HepG2 (cell line): Measurements from ENCODE around the gene SLCO2B1. TPM values are rescaled to one million over a fixed set of nuclear protein-coding genes. Genes with fewer than 3 reads are reported as not detected.
A peak's percentile ranks its signal among the peaks of the same experiment; 100 is the strongest.

Source experiments
- ATAC-seq: fragments of 200-7000 bp; cut with Tn5 transposase; 3 replicates; pipeline ENCODE4 v1.9.1; 2020; ENCODE audit warnings: mild to moderate bottlenecking, moderate library complexity
- BruUV-seq: library from RNA; stranded (reverse); fragments of 400-500 nt; replicated peaks from 2 replicates; lab custom pipeline; 2021; lab: Mats Ljungman, UMichigan
- CTCF ChIA-PET: fragments of 300-600 bp; formaldehyde crosslinking; extraction: SDS; loops from one replicate; lab custom pipeline; 2021; ENCODE audit warnings: low total read pairs, inconsistent platforms, low intra/inter-chr PET ratio; lab: Yijun Ruan, JAX
- POLR2A ChIA-PET: fragments of 350-600 bp; sonication (Branson Sonifier 250); formaldehyde crosslinking; loops from one replicate; lab custom pipeline; 2020; ENCODE audit warnings: antibody characterized with exemption, inconsistent platforms; lab: Yijun Ruan, JAX
- DNase-seq: peaks from one replicate; pipeline ENCODE4 v3.0.0-alpha.2; 2015; ENCODE audit warnings: low spot score
- FAIRE-seq: peaks from 3 replicates; lab custom pipeline; 2011; peaks lifted over from hg19 to GRCh38; lab: Jason Lieb, UNC
- H2AFZ ChIP-seq: one replicate; pipeline ENCODE4 v1.6.1; 2011; ENCODE audit warnings: low read length, inconsistent platforms
- H3K27ac ChIP-seq: fragments of 300-600 bp; 3 replicates; pipeline ENCODE4 v1.8.0; 2011; ENCODE audit warnings: mixed run types, mild to moderate bottlenecking, mixed read lengths, low read length, inconsistent platforms; ENCODE audit not compliant: insufficient read depth; ENCODE audit errors: extremely low read length
- H3K27me3 ChIP-seq, 2 experiments: fragments of 200-600 bp in 1 of 2; 2 replicates in 1 of 2; 3 replicates in 1 of 2; pipeline versions ENCODE4 v1.6.0 to v1.8.0; 2011; ENCODE audit warnings: low read length in 2 of 2, mild to moderate bottlenecking in 2 of 2, moderate library complexity in 2 of 2, inconsistent platforms in 1 of 2; ENCODE audit not compliant: insufficient read depth in 2 of 2, control insufficient read depth in 1 of 2
- H3K36me3 ChIP-seq, 2 experiments: fragments of 200-600 bp in 1 of 2; replicated peaks in 1 of 2; 2 replicates in 1 of 2; 3 replicates in 1 of 2; pipeline versions ENCODE4 v1.5.1 to v1.8.0; 2011; ENCODE audit warnings: low read length in 2 of 2, inconsistent platforms in 1 of 2; ENCODE audit not compliant: insufficient read depth in 2 of 2, control insufficient read depth in 1 of 2
- H3K4me1 ChIP-seq: 2 replicates; pipeline ENCODE4 v1.5.1; 2012; ENCODE audit warnings: low read length, inconsistent platforms; ENCODE audit not compliant: insufficient read depth
- H3K4me2 ChIP-seq: 2 replicates; pipeline ENCODE4 v1.6.0; 2011; ENCODE audit warnings: low read depth, low read length, inconsistent platforms
- H3K4me3 ChIP-seq, 3 experiments: fragments of 200-600 bp in 1 of 3; sonication (generic), shearing (Covaris generic) in 1 of 3; replicated peaks in 1 of 3; 2 replicates each; pipeline ENCODE4 v1.5.1; 2011 to 2016; ENCODE audit warnings: low read length in 3 of 3, inconsistent platforms in 2 of 3, low read depth in 2 of 3, mild to moderate bottlenecking in 2 of 3, control low read depth in 1 of 3, mixed read lengths in 1 of 3; ENCODE audit not compliant: insufficient read depth in 1 of 3
- H3K79me2 ChIP-seq: one replicate; pipeline ENCODE4 v1.6.1; 2011; ENCODE audit warnings: low read length, inconsistent platforms; ENCODE audit not compliant: insufficient read depth
- H3K9ac ChIP-seq: 2 replicates; pipeline ENCODE4 v1.6.0; 2011; ENCODE audit warnings: mild to moderate bottlenecking, low read depth, low read length, inconsistent platforms; ENCODE audit not compliant: insufficient read depth
- H3K9me3 ChIP-seq: 2 replicates; pipeline ENCODE4 v1.5.1; 2012; ENCODE audit warnings: mild to moderate bottlenecking, low read length
- H4K20me1 ChIP-seq: 2 replicates; pipeline ENCODE4 v1.6.0; 2011; ENCODE audit warnings: inconsistent platforms, mild to moderate bottlenecking, low read length, moderate library complexity; ENCODE audit not compliant: insufficient read depth
- BCL6 ChIP-seq: IDR thresholded peaks from 2 replicates; pipeline ENCODE4 v1.6.1; 2016; ENCODE audit warnings: missing genetic modification reagents, missing compliant biosample characterization
- DNMT3B ChIP-seq: conservative IDR thresholded peaks from 2 replicates; pipeline ENCODE4 v1.6.1; 2016; ENCODE audit warnings: missing biosample characterization, control low read depth
- EP300 ChIP-seq, 3 experiments: sonication (generic) in 1 of 3; formaldehyde crosslinking in 1 of 3; IDR thresholded peaks; 2 replicates each; pipeline versions ENCODE4 v1.5.1 to v1.6.1; 2011 to 2020; ENCODE audit warnings: low read depth in 2 of 3, low read length in 2 of 3, borderline replicate concordance in 1 of 3, improper control_type of control experiment in 1 of 3, mild to moderate bottlenecking in 1 of 3, missing genetic modification reagents in 1 of 3, moderate library complexity in 1 of 3
- MAFG ChIP-seq: sonication (generic); formaldehyde crosslinking; IDR thresholded peaks from 2 replicates; pipeline ENCODE4 v1.5.1; 2020; ENCODE audit warnings: mild to moderate bottlenecking, missing genetic modification reagents
- MYC ChIP-seq: sonication (generic); formaldehyde crosslinking; IDR thresholded peaks from 2 replicates; pipeline ENCODE4 v1.9.0; 2021; ENCODE audit warnings: missing genetic modification reagents, borderline replicate concordance
- RORA ChIP-seq: sonication (generic); formaldehyde crosslinking; IDR thresholded peaks from 2 replicates; pipeline ENCODE4 v1.5.0; 2020; ENCODE audit warnings: mild to moderate bottlenecking, missing genetic modification reagents, moderate library complexity
- SIN3B ChIP-seq: fragments of 150-350 bp; IDR thresholded peaks from 2 replicates; pipeline ENCODE4 v1.6.1; 2014; ENCODE audit warnings: low read length
- ZNF577 ChIP-seq: sonication (generic); formaldehyde crosslinking; IDR thresholded peaks from 2 replicates; pipeline ENCODE4 v1.4.0; 2020; ENCODE audit warnings: mild to moderate bottlenecking, low read depth, missing genetic modification reagents, borderline replicate concordance
- ZNF614 ChIP-seq: IDR thresholded peaks from 2 replicates; pipeline ENCODE4 v1.6.1; 2018; ENCODE audit warnings: missing biosample characterization, missing genetic modification reagents, inconsistent platforms, borderline replicate concordance
- ZNF770 ChIP-seq: sonication (generic); formaldehyde crosslinking; IDR thresholded peaks from 2 replicates; pipeline ENCODE4 v1.5.0; 2020; ENCODE audit warnings: mild to moderate bottlenecking, missing genetic modification reagents
- ZNF800 ChIP-seq: sonication (generic); formaldehyde crosslinking; IDR thresholded peaks from 2 replicates; pipeline ENCODE4 v1.4.0; 2020; ENCODE audit warnings: missing genetic modification reagents
- WGBS: methylation state at CpG from one replicate; pipeline ENCODE4 v1.1.6; 2017; ENCODE audit warnings: low lambda C conversion rate; 5-methylcytosine and 5-hydroxymethylcytosine counted together
- in situ Hi-C: cut with HindIII; loops from 2 replicates; pipeline ENCODE4 v1.10.0; 2017; ENCODE audit warnings: low pct_unique_long_range_greater_than_20kb; ENCODE audit not compliant: extremely low pct_ligation_motif_present
- intact Hi-C: fragments of 100-400 bp; cut with micrococcal nuclease; formaldehyde crosslinking; loops from one replicate; pipeline ENCODE4 v1.10.0; 2022; ENCODE audit not compliant: unreplicated experiment
- polyA plus RNA-seq, 8 experiments: library from polyadenylated mRNA; depleted of rRNA in 3 of 8; stranded (reverse) in 7 of 8; unstranded in 1 of 8; fragments of >200 nt; fragmentation: Illumina TruSeq in 4 of 8; extraction: Trizol in 4 of 8; gene quantifications; 2 replicates each; pipeline versions ENCODE4 v1.2.1 to v1.2.3, GENCODE V29; 2011 to 2016; ENCODE audit warnings: low read depth in 4 of 8, missing spikeins in 1 of 8, mixed read lengths in 1 of 8; ENCODE audit not compliant: insufficient read depth in 1 of 8
- total RNA-seq, 5 experiments: library from RNA; depleted of rRNA; stranded (reverse); fragments of >200 nt; fragmentation: Illumina TruSeq; extraction: Trizol; gene quantifications; 2 replicates each; pipeline ENCODE4 v1.2.3, GENCODE V29; 2016; ENCODE audit warnings: low read depth in 1 of 5

Gene SLCO2B1
- total and polyA plus RNA-seq, 2 of the 13 experiments (the other 11 are each of a cell fraction or from before 2014, with no cell fraction given), result 15.3 to 19.8 TPM

- in situ Hi-C loops (no loop called here), intact Hi-C loops (no loop called here)
- Histone ChIP-seq H3K27me3 (no peaks in the 10 kb centered on the region), H3K9ac (no peak overlapping the region), H3K4me3 (no peak overlapping the region), H2AFZ (no peak overlapping the region), H3K79me2 (no peaks in the 10 kb centered on the region), H4K20me1 (no peaks in the 10 kb centered on the region), H3K27ac (peak overlapping the region; percentile 4), H3K4me2 (no peak overlapping the region), H3K4me1 (peaks cover 21% of the 10 kb centered on the region), H3K36me3 (peaks cover 5 to 9% of the 10 kb centered on the region in 2 experiments; a peak in 2 of 5 replicates), H3K9me3 (no peaks in the 10 kb centered on the region)
- ATAC-seq (no peak), DNase-seq (no peak), FAIRE-seq (no peak)
- POLR2A ChIA-PET, result interaction anchor here (0.7 kb wide), 1 partner anchor 19 kb away, joined by 4 read pairs; no protein-coding TSS in a partner anchor
- CTCF ChIA-PET, result no interaction called here
- TF ChIP-seq EP300 (IDR thresholded peaks at IDR 0.05; ENCODE audit: low read depth in 2 of 2, low read length in 2 of 2), result no peak
- no peak for TF ChIP-seq EP300 (CRISPR knock-in tag; IDR thresholded peaks at IDR 0.05; ENCODE audit: borderline replicate concordance)
- no peak for TF ChIP-seq ZNF614
- no TSS peak for BruUV-seq
- WGBS, result 82% methylated on average over 3 of the region's 3 CpGs
These were observed 34.0 kb downstream of the SLCO2B1 start for GRCh38 chr11:75184757-75185425.

- CTCF ChIA-PET, result no interaction called here
- H3K36me3 ChIP-seq, result peaks cover 5 to 9% of the 10 kb centered on the region in 2 experiments; a peak in 2 of 5 replicates
These were observed 35.0 kb downstream of the SLCO2B1 start for GRCh38 chr11:75185866-75186265.

More at GRCh38 chr11:75185866-75186265, 35.0 kb downstream of the SLCO2B1 start:
- no TSS peak for BruUV-seq
- no peak for DNase-seq
- H3K4me2 ChIP-seq, result no peak overlapping the region
- no peak overlapping the region for H3K9ac ChIP-seq
- no peaks in the 10 kb centered on the region for H3K9me3 ChIP-seq
- ATAC-seq, result no peak
- no peak for TF ChIP-seq DNMT3B (CRISPR knock-in tag)
- TF ChIP-seq BCL6, result no peak
- TF ChIP-seq ZNF577 (CRISPR knock-in tag), result no peak
- no peak for TF ChIP-seq MAFG (CRISPR knock-in tag)
- TF ChIP-seq ZNF800, result no peak
- no peak for TF ChIP-seq MYC (CRISPR knock-in tag)
- TF ChIP-seq RORA (CRISPR knock-in tag), result no peak
- no peak for TF ChIP-seq SIN3B
- TF ChIP-seq ZNF770 (CRISPR knock-in tag), result no peak
- H3K27ac ChIP-seq, result no peak overlapping the region
- intact Hi-C loops (no loop called here), in situ Hi-C loops (no loop called here)
- H2AFZ ChIP-seq, result no peak overlapping the region
- no peaks in the 10 kb centered on the region for H3K27me3 ChIP-seq
- H4K20me1 ChIP-seq, result no peaks in the 10 kb centered on the region
- no peak for FAIRE-seq
- POLR2A ChIA-PET, result interaction anchor here (0.7 kb wide), 1 partner anchor 18 kb away, joined by 4 read pairs; no protein-coding TSS in a partner anchor
- no peak overlapping the region for H3K4me3 ChIP-seq
- peaks cover 31% of the 10 kb centered on the region for H3K4me1 ChIP-seq
- WGBS, result 97% methylated on average over 3 of the region's 3 CpGs
- no peaks in the 10 kb centered on the region for H3K79me2 ChIP-seq
